Astrocyte (in vitro differentiated cells and primary cell): ENCODE measurements around the gene POLR2E. TPM values are rescaled to one million over a fixed set of nuclear protein-coding genes. Genes with fewer than 3 reads are reported as not detected.

Experiments
- DNase-seq: peaks from one replicate; pipeline ENCODE4 v3.0.0-alpha.2; 2010; ENCODE audit warnings: low read depth
- FAIRE-seq: peaks from 2 replicates; lab custom pipeline; 2011; peaks lifted over from hg19 to GRCh38; lab: Jason Lieb, UNC
- H2AFZ ChIP-seq: 2 replicates; pipeline ENCODE4 v1.6.0; 2012; ENCODE audit warnings: low read depth, low read length, inconsistent platforms
- H3K27ac ChIP-seq: 2 replicates; pipeline ENCODE4 v1.5.1; 2011; ENCODE audit warnings: low read depth, low read length, inconsistent platforms
- H3K27me3 ChIP-seq: 2 replicates; pipeline ENCODE4 v1.6.0; 2011; ENCODE audit warnings: low read length, inconsistent platforms; ENCODE audit not compliant: insufficient read depth
- H3K36me3 ChIP-seq: 2 replicates; pipeline ENCODE4 v1.5.1; 2011; ENCODE audit warnings: low read length, inconsistent platforms; ENCODE audit not compliant: insufficient read depth
- H3K4me1 ChIP-seq: 2 replicates; pipeline ENCODE4 v1.5.1; 2011; ENCODE audit warnings: low read length, inconsistent platforms; ENCODE audit not compliant: insufficient read depth
- H3K4me2 ChIP-seq: 2 replicates; pipeline ENCODE4 v1.6.0; 2012; ENCODE audit warnings: low read length, inconsistent platforms
- H3K4me3 ChIP-seq: 2 replicates; pipeline ENCODE4 v1.5.1; 2011; ENCODE audit warnings: low read depth, mild to moderate bottlenecking, low read length, inconsistent platforms; ENCODE audit not compliant: insufficient read depth
- H3K79me2 ChIP-seq: 2 replicates; pipeline ENCODE4 v1.6.0; 2012; ENCODE audit warnings: mild to moderate bottlenecking, low read length, inconsistent platforms; ENCODE audit not compliant: insufficient read depth
- H3K9ac ChIP-seq: 2 replicates; pipeline ENCODE4 v1.6.0; 2012; ENCODE audit warnings: mild to moderate bottlenecking, low read length, inconsistent platforms
- H3K9me3 ChIP-seq: 2 replicates; pipeline ENCODE4 v1.5.1; 2012; ENCODE audit warnings: low read depth, mild to moderate bottlenecking, low read length, inconsistent platforms; ENCODE audit not compliant: insufficient read depth
- H4K20me1 ChIP-seq: 2 replicates; pipeline ENCODE4 v1.6.0; 2012; ENCODE audit warnings: low read length, inconsistent platforms; ENCODE audit not compliant: insufficient read depth
- H3K27ac Mint-ChIP-seq: one replicate; pipeline ENCODE4 v1.8.0; 2021; ENCODE audit warnings: mild to moderate bottlenecking, mixed read lengths; ENCODE audit not compliant: unreplicated experiment
- H3K27me3 Mint-ChIP-seq: one replicate; pipeline ENCODE4 v1.8.0; 2021; ENCODE audit warnings: low read depth, mixed read lengths; ENCODE audit not compliant: unreplicated experiment
- H3K36me3 Mint-ChIP-seq: one replicate; pipeline ENCODE4 v1.8.0; 2021; ENCODE audit warnings: low read depth, mixed read lengths; ENCODE audit not compliant: unreplicated experiment
- H3K4me1 Mint-ChIP-seq: one replicate; pipeline ENCODE4 v1.8.0; 2021; ENCODE audit warnings: low read depth, mixed read lengths; ENCODE audit not compliant: unreplicated experiment
- H3K4me3 Mint-ChIP-seq: one replicate; pipeline ENCODE4 v1.8.0; 2021; ENCODE audit warnings: mild to moderate bottlenecking, moderate library complexity, mixed read lengths; ENCODE audit not compliant: unreplicated experiment
- H3K9me3 Mint-ChIP-seq: one replicate; pipeline ENCODE4 v1.8.0; 2021; ENCODE audit warnings: mild to moderate bottlenecking, mixed read lengths; ENCODE audit not compliant: unreplicated experiment
- CTCF ChIP-seq: IDR thresholded peaks from 2 replicates; pipeline ENCODE4 v1.5.1; 2011; ENCODE audit warnings: low read depth, mild to moderate bottlenecking, inconsistent platforms, low read length, moderate library complexity; ENCODE audit not compliant: insufficient read depth
- EZH2 ChIP-seq: IDR thresholded peaks from 2 replicates; pipeline ENCODE4 v1.6.1; 2012; ENCODE audit warnings: mild to moderate bottlenecking, low read length, inconsistent platforms; ENCODE audit not compliant: insufficient read depth
- total RNA-seq: library from RNA; stranded (reverse); gene quantifications from 2 replicates; pipeline ENCODE4 v1.2.1, GENCODE V29; 2021

Gene POLR2E
- total RNA-seq, 1 donor from 2014 or later: 207 TPM

DNA sequence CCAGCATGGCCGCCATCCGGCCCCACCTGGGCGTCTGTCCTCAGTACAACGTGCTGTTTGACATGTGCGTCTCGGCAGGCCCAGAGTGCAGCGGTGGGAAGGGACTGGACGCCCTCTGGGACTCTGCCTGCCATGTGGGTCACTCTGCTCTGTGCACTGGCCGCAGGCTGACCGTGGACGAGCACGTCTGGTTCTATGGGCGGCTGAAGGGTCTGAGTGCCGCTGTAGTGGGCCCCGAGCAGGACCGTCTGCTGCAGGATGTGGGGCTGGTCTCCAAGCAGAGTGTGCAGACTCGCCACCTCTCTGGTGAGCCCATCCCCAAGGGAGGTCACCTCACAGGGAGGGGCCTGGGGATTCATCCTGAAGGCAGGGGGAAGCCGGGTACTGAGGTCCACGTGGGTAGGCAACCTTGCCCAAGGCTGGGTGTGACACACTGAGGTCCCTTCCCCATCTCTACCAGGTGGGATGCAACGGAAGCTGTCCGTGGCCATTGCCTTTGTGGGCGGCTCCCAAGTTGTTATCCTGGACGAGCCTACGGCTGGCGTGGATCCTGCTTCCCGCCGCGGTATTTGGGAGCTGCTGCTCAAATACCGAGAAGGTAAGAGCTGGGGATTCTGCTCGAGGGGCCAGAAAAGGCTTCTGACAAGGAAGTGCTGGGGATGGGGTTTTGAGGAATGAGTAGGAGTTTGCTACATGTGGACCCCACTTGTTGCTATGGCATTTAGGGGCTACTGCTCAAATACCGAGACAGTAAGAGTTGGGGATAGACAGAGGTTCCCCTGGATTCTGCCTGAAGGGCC lies 44.0 kb downstream of the POLR2E start:
- Histone ChIP-seq H3K27ac (no peak overlapping the region), H3K4me2 (no peak overlapping the region), H3K9me3 (peaks cover 2% of the 10 kb centered on the region), H3K9ac (no peak overlapping the region), H3K4me3 (no peak overlapping the region), H4K20me1 (no peaks in the 10 kb centered on the region), H3K4me1 (no peaks in the 10 kb centered on the region), H3K79me2 (no peaks in the 10 kb centered on the region), H2AFZ (no peak overlapping the region), H3K27me3 (no peaks in the 10 kb centered on the region), H3K36me3 (no peaks in the 10 kb centered on the region)
- Mint-ChIP-seq H3K9me3 (no peaks in the 10 kb centered on the region), H3K4me1 (no peaks in the 10 kb centered on the region), H3K4me3 (no peak overlapping the region), H3K27me3 (no peaks in the 10 kb centered on the region), H3K27ac (no peak overlapping the region), H3K36me3 (peaks cover 7% of the 10 kb centered on the region)
- DNase-seq (no peak), FAIRE-seq (no peak)
- no peak for TF ChIP-seq CTCF
- no peak for TF ChIP-seq EZH2

GRCh38 chr19:1049800-1050199 lies 45.4 kb downstream of the POLR2E start:
- H3K79me2 ChIP-seq: no peaks in the 10 kb centered on the region
- Mint-ChIP-seq H3K9me3 (no peaks in the 10 kb centered on the region), H3K36me3 (peaks cover 7% of the 10 kb centered on the region), H3K27me3 (no peaks in the 10 kb centered on the region), H3K27ac (no peak overlapping the region), H3K4me1 (no peaks in the 10 kb centered on the region), H3K4me3 (no peak overlapping the region)
- H3K4me3 ChIP-seq: no peak overlapping the region
- no peak overlapping the region for H3K4me2 ChIP-seq
- H3K9me3 ChIP-seq: no peaks in the 10 kb centered on the region
- H2AFZ ChIP-seq: no peak overlapping the region
- TF ChIP-seq CTCF (no peak), EZH2 (no peak)
- FAIRE-seq (no peak), DNase-seq (no peak)
- H3K9ac ChIP-seq: no peak overlapping the region
- H3K4me1 ChIP-seq: no peaks in the 10 kb centered on the region
- H3K36me3 ChIP-seq: no peaks in the 10 kb centered on the region
- no peaks in the 10 kb centered on the region for H3K27me3 ChIP-seq
- no peaks in the 10 kb centered on the region for H4K20me1 ChIP-seq
- H3K27ac ChIP-seq: no peak overlapping the region

GRCh38 chr19:1049106-1049505 lies 46.1 kb downstream of the POLR2E start:
- Histone ChIP-seq H3K9me3 (no peaks in the 10 kb centered on the region), H3K4me2 (no peak overlapping the region), H2AFZ (no peak overlapping the region), H3K79me2 (no peaks in the 10 kb centered on the region), H3K4me1 (no peaks in the 10 kb centered on the region), H3K27ac (no peak overlapping the region), H3K36me3 (no peaks in the 10 kb centered on the region), H4K20me1 (no peaks in the 10 kb centered on the region), H3K9ac (no peak overlapping the region), H3K4me3 (no peak overlapping the region), H3K27me3 (no peaks in the 10 kb centered on the region)
- Mint-ChIP-seq H3K4me1 (no peaks in the 10 kb centered on the region), H3K36me3 (peaks cover 7% of the 10 kb centered on the region), H3K27ac (no peak overlapping the region), H3K9me3 (no peaks in the 10 kb centered on the region), H3K27me3 (no peaks in the 10 kb centered on the region), H3K4me3 (no peak overlapping the region)
- FAIRE-seq: no peak
- no peak for DNase-seq
- TF ChIP-seq CTCF: no peak
- TF ChIP-seq EZH2: no peak
